RWPE1 (cell line): ENCODE results near the gene LMBR1L.

Experiments
- CTCF ChIA-PET: fragments of 350-600 bp; sonication (Branson Sonifier 250); formaldehyde crosslinking; extraction: SDS; loops from one replicate; lab custom pipeline; 2021; lab: Yijun Ruan, JAX
- POLR2A ChIA-PET: fragments of 400-600 bp; formaldehyde crosslinking; extraction: SDS; loops from one replicate; lab custom pipeline; 2020; ENCODE audit warnings: antibody characterized with exemption; ENCODE audit not compliant: low non-redundant PET; lab: Yijun Ruan, JAX
- DNase-seq: peaks from one replicate; pipeline ENCODE4 v3.0.0; 2012; ENCODE audit warnings: low spot score
- H3K27ac ChIP-seq: fragments of 450-650 bp; 2 replicates; pipeline ENCODE4 v1.5.1; 2017
- TF ChIP-seq, protein P1 (sequence below): fragments of 450-650 bp; conservative IDR thresholded peaks from 2 replicates; pipeline ENCODE4 v1.5.1; 2017; ENCODE audit warnings: low read depth, mild to moderate bottlenecking

LMBR1L gene

DNA sequence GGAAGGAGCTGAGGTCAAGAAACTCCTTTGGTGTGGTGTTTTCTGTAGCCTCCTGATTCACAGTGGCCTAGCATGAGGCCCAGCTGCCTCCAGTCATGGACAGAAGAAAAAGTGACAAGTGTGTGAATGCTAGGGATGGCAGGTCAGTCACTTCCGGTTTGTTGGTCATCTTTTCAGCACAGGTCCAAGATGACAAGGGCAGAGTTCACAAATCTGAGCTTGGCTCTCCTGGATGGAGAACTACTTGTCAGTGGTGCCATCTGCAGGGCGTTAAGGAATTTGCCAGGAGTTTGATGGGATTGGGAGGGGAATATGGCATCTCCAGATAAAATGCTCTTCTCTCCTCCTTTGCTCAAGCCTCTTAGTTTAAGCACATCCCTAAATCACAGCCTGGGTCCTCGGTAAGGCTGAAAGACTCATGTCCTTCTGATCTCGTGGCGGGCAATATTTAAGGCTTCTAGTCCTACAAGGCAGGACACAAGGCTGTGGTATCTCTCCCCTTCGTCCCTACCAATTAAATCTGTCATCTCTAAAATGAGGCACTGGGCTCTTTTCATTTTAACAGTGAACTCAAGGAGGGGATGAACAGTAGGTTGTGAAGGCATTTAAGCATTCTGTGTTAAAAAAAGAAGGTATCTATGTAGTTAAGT lies 10.5 kb upstream of the LMBR1L start:
- POLR2A ChIA-PET: no interaction called here
- CTCF ChIA-PET: interaction anchor here (0.6 to 2.0 kb wide), 12 partner anchors 9 to 493 kb away, joined by 3 to 19 read pairs (median 3); partner anchors contain the start of gene TUBA1B
- H3K27ac ChIP-seq: no peak overlapping the region
- DNase-seq: peak; percentile 62
- TF ChIP-seq, protein P1, sequence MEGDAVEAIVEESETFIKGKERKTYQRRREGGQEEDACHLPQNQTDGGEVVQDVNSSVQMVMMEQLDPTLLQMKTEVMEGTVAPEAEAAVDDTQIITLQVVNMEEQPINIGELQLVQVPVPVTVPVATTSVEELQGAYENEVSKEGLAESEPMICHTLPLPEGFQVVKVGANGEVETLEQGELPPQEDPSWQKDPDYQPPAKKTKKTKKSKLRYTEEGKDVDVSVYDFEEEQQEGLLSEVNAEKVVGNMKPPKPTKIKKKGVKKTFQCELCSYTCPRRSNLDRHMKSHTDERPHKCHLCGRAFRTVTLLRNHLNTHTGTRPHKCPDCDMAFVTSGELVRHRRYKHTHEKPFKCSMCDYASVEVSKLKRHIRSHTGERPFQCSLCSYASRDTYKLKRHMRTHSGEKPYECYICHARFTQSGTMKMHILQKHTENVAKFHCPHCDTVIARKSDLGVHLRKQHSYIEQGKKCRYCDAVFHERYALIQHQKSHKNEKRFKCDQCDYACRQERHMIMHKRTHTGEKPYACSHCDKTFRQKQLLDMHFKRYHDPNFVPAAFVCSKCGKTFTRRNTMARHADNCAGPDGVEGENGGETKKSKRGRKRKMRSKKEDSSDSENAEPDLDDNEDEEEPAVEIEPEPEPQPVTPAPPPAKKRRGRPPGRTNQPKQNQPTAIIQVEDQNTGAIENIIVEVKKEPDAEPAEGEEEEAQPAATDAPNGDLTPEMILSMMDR: peak; percentile 66

- ChIA-PET CTCF (interaction anchor here (0.6 to 3.9 kb wide), 7 partner anchors 13 to 187 kb away, joined by 3 to 26 read pairs (median 6); partner anchors contain the start of gene TUBA1B), POLR2A (no interaction called here)
- no peak for DNase-seq
- TF ChIP-seq, protein P1: no peak
- H3K27ac ChIP-seq: peak overlapping the region; percentile 87
Measured at GRCh38 chr12:49111206-49111605, 559 bp upstream of the LMBR1L start.

GRCh38 chr12:49109641-49110463 lies 795 bp downstream of the LMBR1L start:
- CTCF ChIA-PET: interaction anchor here (0.7 to 3.9 kb wide), 4 partner anchors 18 to 126 kb away, joined by 3 to 26 read pairs (median 4); no protein-coding TSS in a partner anchor
- TF ChIP-seq, protein P1: no peak
- POLR2A ChIA-PET: no interaction called here
- peak overlapping the region; percentile 87 for H3K27ac ChIP-seq
- no peak for DNase-seq

- TF ChIP-seq, protein P1: no peak
- peak overlapping the region; percentile 87 for H3K27ac ChIP-seq
- DNase-seq: no peak
- POLR2A ChIA-PET: no interaction called here
- CTCF ChIA-PET: interaction anchor here (1.0 to 3.9 kb wide), 3 partner anchors 21 kb away, joined by 3 to 26 read pairs (median 4); no protein-coding TSS in a partner anchor
Measured at GRCh38 chr12:49108958-49109404, 1.7 kb downstream of the LMBR1L start.

- peak; percentile 41 for DNase-seq
- TF ChIP-seq, protein P1: no peak
- peak overlapping the region; percentile 38; the same call in 1 of the 2 replicates for H3K27ac ChIP-seq
- CTCF ChIA-PET: interaction anchor here (0.7 to 2.2 kb wide), 6 partner anchors 14 to 118 kb away, joined by 3 to 19 read pairs (median 5); no protein-coding TSS in a partner anchor
- POLR2A ChIA-PET: no interaction called here
Measured at GRCh38 chr12:49105504-49106084, 5.1 kb downstream of the LMBR1L start.

DNA sequence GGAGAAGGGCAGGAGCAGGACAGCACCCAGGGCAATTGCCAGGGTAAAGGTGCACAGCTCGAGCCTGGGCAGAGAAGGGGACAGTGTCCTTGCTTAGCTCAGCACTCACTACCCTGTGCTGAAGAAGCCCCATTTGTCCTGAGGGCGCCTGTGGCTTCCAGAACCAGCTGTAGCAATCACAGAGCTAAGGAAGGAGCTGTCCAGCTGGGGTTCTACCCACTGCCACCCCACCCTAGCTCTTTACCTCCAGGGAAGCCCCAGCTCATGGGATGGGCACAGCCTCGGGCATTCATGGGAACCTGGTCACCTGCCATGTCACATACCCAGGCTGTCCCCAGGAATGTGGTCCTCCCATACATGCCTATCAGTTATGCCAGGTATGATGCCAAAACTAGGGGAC lies 5.8 kb downstream of the LMBR1L start:
- no peak for DNase-seq
- TF ChIP-seq, protein P1: no peak
- ChIA-PET CTCF (interaction anchor here (0.5 to 2.2 kb wide), 5 partner anchors 13 to 175 kb away, joined by 3 to 19 read pairs (median 6); no protein-coding TSS in a partner anchor), POLR2A (no interaction called here)
- no peak overlapping the region for H3K27ac ChIP-seq
